Measurements from ENCODE around the gene EEA1.
A peak's percentile ranks its signal among the peaks of the same experiment; 100 is the strongest.
"Not testable (repeated sequence)": the region's sequence is repeated elsewhere in the genome, so short reads cannot be mapped to it uniquely, and the experiment has no call there.

The EEA1 gene

DNA sequence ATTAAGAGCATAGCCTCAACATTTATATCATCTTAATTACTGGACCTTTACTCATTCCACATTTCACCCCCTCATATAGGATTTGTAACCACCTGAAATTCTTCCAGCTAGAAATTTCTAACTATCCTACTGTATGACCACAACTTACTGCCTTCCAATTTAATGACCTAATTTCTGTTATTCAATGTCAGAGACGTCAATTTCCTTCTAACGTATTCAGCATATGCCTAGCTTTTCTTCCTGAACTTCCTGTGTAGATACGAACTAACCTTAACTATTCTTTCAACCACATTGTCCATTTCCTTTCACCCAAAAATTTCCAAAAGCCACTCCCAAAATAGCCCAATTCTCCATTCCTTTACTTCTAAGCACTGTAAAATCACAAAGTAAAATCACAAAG lies 108.0 kb downstream of the EEA1 start:
- no peak overlapping the region for H3K27ac Mint-ChIP-seq
- ATAC-seq (no peak), DNase-seq (ENCODE audit: low spot score in 2 of 2) (no peak)
- no peak overlapping the region for H3K4me3 Mint-ChIP-seq
- H3K4me1 Mint-ChIP-seq, result no peaks in the 10 kb centered on the region
- peaks cover 24% of the 10 kb centered on the region for H3K36me3 Mint-ChIP-seq
- no peaks in the 10 kb centered on the region for H3K9me3 Mint-ChIP-seq

DNA sequence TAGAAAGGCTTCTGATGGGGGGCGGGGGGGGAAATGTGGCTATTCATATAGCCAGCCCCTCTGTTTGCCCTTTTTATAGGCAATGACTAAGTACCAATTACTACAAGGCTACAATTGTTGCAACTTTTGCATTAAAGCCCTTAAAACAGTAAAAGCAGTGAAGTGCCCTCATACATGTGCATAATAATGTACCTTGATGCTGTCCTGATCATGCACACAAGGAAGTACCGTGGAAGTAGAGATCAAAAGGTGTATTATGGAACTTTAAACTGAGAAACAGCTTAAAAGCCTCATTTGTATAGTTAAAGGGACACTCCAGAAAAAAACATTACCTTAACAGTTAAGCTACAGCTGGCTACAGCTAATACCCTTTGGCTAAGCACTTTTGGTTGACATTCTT lies 114.5 kb downstream of the EEA1 start:
- Mint-ChIP-seq H3K27ac (peak overlapping the region; percentile 32), H3K36me3 (peaks cover 73% of the 10 kb centered on the region), H3K9me3 (no peaks in the 10 kb centered on the region), H3K4me3 (no peak overlapping the region), H3K4me1 (no peaks in the 10 kb centered on the region)
- ATAC-seq (no peak), DNase-seq (ENCODE audit: low spot score in 2 of 2) (no peak)

DNA sequence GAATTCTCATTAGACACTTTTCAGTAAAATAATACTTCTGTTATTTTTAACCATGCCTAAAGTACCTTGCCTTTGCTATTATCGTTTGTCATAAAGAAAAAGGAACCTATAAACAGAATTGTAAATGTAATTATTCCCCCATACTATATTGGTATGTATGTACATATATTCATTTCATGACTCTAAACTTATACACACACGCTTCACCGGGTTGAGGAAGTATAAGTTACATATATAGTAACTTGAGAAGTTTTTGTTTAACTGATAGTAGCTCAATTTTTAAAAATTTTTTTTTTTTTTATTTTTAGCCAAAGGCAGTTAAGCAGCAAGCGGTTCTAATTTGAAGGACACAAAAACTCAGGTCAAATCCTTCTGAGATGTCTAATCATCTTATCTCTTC lies 118.7 kb downstream of the EEA1 start:
- DNase-seq (ENCODE audit: low spot score in 2 of 2) (no peak), ATAC-seq (no peak)
- H3K36me3 Mint-ChIP-seq, result peaks cover 68% of the 10 kb centered on the region
- no peak overlapping the region for H3K4me3 Mint-ChIP-seq
- no peaks in the 10 kb centered on the region for H3K9me3 Mint-ChIP-seq
- no peaks in the 10 kb centered on the region for H3K4me1 Mint-ChIP-seq
- no peak overlapping the region for H3K27ac Mint-ChIP-seq

DNA sequence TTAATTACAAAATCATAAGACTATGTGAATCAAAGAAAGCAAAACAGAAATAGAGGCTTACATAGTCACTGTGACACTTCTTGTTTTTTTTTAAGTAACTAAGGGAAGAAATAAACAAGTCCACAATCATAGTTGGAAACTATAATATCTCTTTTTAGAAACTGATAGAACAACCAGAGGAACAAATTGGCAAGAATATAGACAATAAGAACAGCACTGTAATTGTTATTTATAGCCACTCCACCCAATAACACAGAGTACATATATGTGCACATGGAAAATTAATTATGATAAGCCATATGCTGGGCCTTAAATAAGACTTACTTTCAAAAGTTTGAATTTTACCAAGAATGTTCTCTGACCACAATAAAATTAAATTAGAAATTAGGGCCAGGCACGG lies 125.2 kb downstream of the EEA1 start:
- no peaks in the 10 kb centered on the region for H3K9me3 Mint-ChIP-seq
- H3K27ac Mint-ChIP-seq, result no peak overlapping the region
- ATAC-seq, result no peak
- H3K4me1 Mint-ChIP-seq, result no peaks in the 10 kb centered on the region
- H3K4me3 Mint-ChIP-seq, result no peak overlapping the region
- DNase-seq (ENCODE audit: low spot score in 2 of 2), result no peak
- H3K36me3 Mint-ChIP-seq, result peaks cover 56% of the 10 kb centered on the region

- Mint-ChIP-seq H3K36me3 (peaks cover 57% of the 10 kb centered on the region), H3K4me1 (no peaks in the 10 kb centered on the region), H3K4me3 (no peak overlapping the region), H3K27ac (no peak overlapping the region), H3K9me3 (no peaks in the 10 kb centered on the region)
- DNase-seq (ENCODE audit: low spot score in 2 of 2), result no peak
- ATAC-seq, result no peak
Observed at GRCh38 chr12:92802906-92803305, 126.2 kb downstream of the EEA1 start.

GRCh38 chr12:92796650-92797049 lies 132.4 kb downstream of the EEA1 start:
- peaks cover 32% of the 10 kb centered on the region for H3K36me3 Mint-ChIP-seq
- peaks cover 5% of the 10 kb centered on the region for H3K9me3 Mint-ChIP-seq
- peaks cover 7% of the 10 kb centered on the region for H3K4me1 Mint-ChIP-seq
- no peak overlapping the region for H3K27ac Mint-ChIP-seq
- H3K4me3 Mint-ChIP-seq, result no peak overlapping the region
- DNase-seq (ENCODE audit: low spot score in 2 of 2), result no peak
- no peak for ATAC-seq

- DNase-seq (ENCODE audit: low spot score in 2 of 2) (no peak), ATAC-seq (no peak)
- peaks cover 22% of the 10 kb centered on the region for H3K36me3 Mint-ChIP-seq
- H3K27ac Mint-ChIP-seq, result no peak overlapping the region
- no peak overlapping the region for H3K4me3 Mint-ChIP-seq
- H3K9me3 Mint-ChIP-seq, result peaks cover 5% of the 10 kb centered on the region
- H3K4me1 Mint-ChIP-seq, result peaks cover 7% of the 10 kb centered on the region
Observed at GRCh38 chr12:92794814-92795213, 134.3 kb downstream of the EEA1 start.

DNA sequence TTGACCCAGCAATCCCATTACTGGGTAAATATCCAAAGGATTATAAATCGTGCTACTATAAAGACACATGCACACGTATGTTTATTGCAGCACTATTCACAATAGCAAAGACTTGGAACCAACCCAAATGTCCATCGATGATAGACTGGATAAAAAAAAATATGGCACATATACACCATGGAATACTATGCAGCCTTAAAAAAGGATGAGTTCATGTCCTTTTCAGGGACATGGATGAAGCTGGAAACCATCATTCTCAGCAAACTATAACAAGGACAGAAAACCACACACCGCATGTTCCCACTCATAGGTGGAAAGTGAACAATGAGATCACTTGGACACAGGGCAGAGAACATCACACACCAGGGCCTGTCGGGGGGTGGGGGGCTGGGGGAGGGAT lies 134.7 kb downstream of the EEA1 start:
- H3K27ac Mint-ChIP-seq; H3K9me3 Mint-ChIP-seq; H3K4me3 Mint-ChIP-seq; H3K4me1 Mint-ChIP-seq; ATAC-seq; DNase-seq (ENCODE audit: low spot score in 2 of 2): not testable (repeated sequence)
- peaks cover 17% of the 10 kb centered on the region for H3K36me3 Mint-ChIP-seq

DNA sequence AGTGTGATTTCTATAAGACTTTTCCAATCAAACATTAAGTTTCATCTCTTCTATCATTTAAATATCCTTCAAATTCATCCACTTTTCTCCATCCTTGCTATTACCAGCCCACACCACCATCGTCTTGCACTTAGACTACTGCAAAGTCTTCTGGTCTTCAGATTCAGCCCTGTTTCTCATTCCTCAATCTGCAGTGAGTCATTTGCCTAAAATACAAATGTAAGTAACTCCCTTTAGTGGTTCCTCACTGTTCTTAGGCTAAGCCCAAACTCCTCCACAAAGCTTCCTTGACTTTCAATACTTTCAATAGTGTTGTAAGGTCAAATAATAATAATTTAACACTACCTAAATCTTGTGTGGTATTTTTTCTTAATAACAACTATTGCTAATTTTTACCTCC lies 143.1 kb downstream of the EEA1 start:
- Mint-ChIP-seq H3K9me3 (no peaks in the 10 kb centered on the region), H3K36me3 (peaks cover 24% of the 10 kb centered on the region), H3K4me1 (no peaks in the 10 kb centered on the region), H3K4me3 (no peak overlapping the region), H3K27ac (no peak overlapping the region)
- ATAC-seq (no peak), DNase-seq (ENCODE audit: low spot score in 2 of 2) (no peak)

DNA sequence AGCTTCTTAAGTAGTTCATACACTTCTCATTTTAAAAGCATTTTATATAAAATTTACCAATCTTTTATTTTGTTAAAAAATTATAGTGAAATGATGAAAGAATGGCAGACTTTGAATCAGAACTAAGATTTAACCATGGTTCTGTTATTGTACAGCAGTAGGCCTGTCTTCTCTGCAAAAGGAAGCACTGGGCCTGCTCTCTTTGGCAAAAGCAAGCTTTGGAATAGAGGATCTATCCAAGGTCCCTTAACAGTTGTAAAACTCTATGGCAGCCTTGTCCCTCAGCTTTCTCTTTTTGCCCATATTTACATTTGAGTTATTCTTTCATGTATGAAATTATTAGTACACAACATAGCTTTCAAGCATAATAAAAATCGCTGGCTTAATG lies 143.5 kb downstream of the EEA1 start:
- DNase-seq (ENCODE audit: low spot score in 2 of 2) (no peak), ATAC-seq (no peak)
- peaks cover 27% of the 10 kb centered on the region for H3K36me3 Mint-ChIP-seq
- no peaks in the 10 kb centered on the region for H3K9me3 Mint-ChIP-seq
- no peak overlapping the region for H3K27ac Mint-ChIP-seq
- no peaks in the 10 kb centered on the region for H3K4me1 Mint-ChIP-seq
- no peak overlapping the region for H3K4me3 Mint-ChIP-seq

DNA sequence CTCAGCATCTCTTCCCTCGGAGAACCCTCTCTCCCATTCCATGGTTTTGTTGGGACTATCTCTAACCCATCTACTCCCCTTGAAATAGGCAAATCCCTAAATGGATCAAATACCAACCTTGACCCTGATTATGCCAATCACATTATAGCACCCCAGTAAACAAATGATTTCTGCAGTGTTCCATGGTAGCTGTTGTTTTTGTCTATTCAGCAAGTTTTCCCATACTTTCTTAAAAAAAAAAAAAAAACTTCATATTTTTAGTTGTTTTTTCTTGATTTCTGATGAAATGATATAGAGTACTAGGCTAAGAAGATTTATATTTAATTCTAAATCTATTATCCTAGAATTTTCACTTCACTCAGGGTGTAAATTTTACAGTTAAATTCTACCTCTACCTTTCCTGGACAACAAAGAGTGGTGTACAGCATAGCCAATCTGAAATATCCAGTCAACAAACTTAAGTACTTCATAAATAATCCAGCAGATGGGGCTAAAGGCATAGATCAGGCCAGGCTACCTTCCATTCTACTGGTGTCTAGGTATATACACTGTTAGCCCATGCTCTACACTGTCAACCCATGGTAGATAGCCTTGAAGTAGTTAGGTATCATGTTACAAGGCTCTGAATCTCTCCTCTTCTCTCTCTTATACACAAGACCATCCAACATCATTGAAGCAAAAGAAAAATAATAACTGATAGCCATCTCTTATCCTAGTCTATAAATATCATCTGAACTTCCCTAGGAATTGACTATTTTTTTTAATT lies 144.1 kb downstream of the EEA1 start:
- no peak overlapping the region for H3K4me3 Mint-ChIP-seq
- H3K4me1 Mint-ChIP-seq, result no peaks in the 10 kb centered on the region
- H3K27ac Mint-ChIP-seq, result no peak overlapping the region
- H3K9me3 Mint-ChIP-seq, result no peaks in the 10 kb centered on the region
- H3K36me3 Mint-ChIP-seq, result peaks cover 27% of the 10 kb centered on the region
- DNase-seq (ENCODE audit: low spot score in 2 of 2) (no peak), ATAC-seq (peak; percentile 92)

DNA sequence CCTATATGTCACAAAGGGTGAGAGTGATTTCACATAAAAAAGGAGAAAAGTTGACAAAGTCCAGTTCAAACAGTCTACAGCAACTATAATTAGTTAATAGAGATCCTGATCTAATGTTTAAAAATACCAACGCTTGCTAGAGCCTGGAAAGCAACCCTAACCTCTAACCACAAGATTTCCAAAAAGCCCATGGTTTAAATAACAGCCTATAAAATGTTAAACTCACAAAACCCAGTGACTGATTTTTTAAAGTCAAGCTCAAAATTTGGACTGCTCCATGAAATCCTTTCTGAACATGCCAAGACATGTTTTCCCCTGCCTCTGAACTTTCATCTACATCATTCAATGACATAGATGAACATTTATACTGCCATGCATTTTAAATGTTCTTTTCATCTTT lies 144.7 kb downstream of the EEA1 start:
- peak overlapping the region; percentile 26 for H3K27ac Mint-ChIP-seq
- DNase-seq (ENCODE audit: low spot score in 2 of 2) (no peak), ATAC-seq (no peak)
- no peak overlapping the region for H3K4me3 Mint-ChIP-seq
- no peaks in the 10 kb centered on the region for H3K4me1 Mint-ChIP-seq
- H3K9me3 Mint-ChIP-seq, result no peaks in the 10 kb centered on the region
- H3K36me3 Mint-ChIP-seq, result peaks cover 29% of the 10 kb centered on the region

DNA sequence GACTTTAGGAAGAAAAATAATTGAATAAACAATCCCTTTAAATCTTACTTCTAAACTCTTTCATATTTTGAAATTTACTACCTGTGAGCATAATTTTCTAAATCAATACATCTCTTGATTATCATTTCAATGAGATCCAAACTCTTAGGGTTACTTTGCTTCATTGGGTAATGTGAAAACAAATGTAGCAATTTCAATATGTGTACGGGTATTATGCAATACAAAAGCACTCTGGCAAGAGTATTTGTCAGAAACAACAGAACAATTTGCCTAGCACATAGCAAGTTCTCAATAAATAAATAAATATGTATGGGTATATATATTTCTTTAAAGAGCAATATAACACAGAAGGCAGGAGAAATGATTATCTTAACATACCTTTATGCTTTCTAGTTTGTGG lies 149.2 kb downstream of the EEA1 start:
- H3K27ac Mint-ChIP-seq, result no peak overlapping the region
- ATAC-seq (no peak), DNase-seq (ENCODE audit: low spot score in 2 of 2) (no peak)
- H3K4me1 Mint-ChIP-seq, result no peaks in the 10 kb centered on the region
- H3K9me3 Mint-ChIP-seq, result no peaks in the 10 kb centered on the region
- no peak overlapping the region for H3K4me3 Mint-ChIP-seq
- H3K36me3 Mint-ChIP-seq, result peaks cover 58% of the 10 kb centered on the region

DNA sequence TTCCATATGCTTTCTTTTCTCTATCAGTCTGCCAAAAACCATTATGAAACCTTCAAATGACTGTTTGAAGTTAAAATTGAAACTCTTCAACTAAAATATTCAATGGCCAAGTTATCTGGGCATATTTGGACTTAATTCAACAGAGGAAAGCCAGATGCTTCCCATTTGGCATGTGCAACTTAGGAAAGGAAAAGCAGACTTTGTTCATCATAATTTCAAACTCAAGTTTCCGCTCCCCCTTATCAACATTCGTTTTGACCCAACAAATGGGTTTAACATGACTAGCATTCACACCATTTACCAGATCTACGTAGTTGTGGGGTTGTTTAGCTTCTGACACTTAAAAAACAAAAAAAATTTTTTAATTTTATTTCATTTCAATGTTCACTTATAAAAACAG lies 150.6 kb downstream of the EEA1 start:
- H3K27ac Mint-ChIP-seq, result no peak overlapping the region
- no peak for ATAC-seq
- no peaks in the 10 kb centered on the region for H3K4me1 Mint-ChIP-seq
- peaks cover 60% of the 10 kb centered on the region for H3K36me3 Mint-ChIP-seq
- no peak for DNase-seq (ENCODE audit: low spot score in 2 of 2)
- no peaks in the 10 kb centered on the region for H3K9me3 Mint-ChIP-seq
- no peak overlapping the region for H3K4me3 Mint-ChIP-seq

GRCh38 chr12:92775416-92775815 lies 153.7 kb downstream of the EEA1 start:
- ATAC-seq (no peak), DNase-seq (ENCODE audit: low spot score in 2 of 2) (no peak)
- H3K4me3 Mint-ChIP-seq, result no peak overlapping the region
- no peaks in the 10 kb centered on the region for H3K9me3 Mint-ChIP-seq
- no peak overlapping the region for H3K27ac Mint-ChIP-seq
- H3K4me1 Mint-ChIP-seq, result no peaks in the 10 kb centered on the region
- peaks cover 42% of the 10 kb centered on the region for H3K36me3 Mint-ChIP-seq

GRCh38 chr12:92771001-92771400 lies 158.1 kb downstream of the EEA1 start:
- DNase-seq (ENCODE audit: low spot score in 2 of 2), result no peak
- Mint-ChIP-seq H3K27ac (no peak overlapping the region), H3K9me3 (no peaks in the 10 kb centered on the region), H3K36me3 (peaks cover 8% of the 10 kb centered on the region), H3K4me1 (no peaks in the 10 kb centered on the region), H3K4me3 (no peak overlapping the region)
- ATAC-seq, result no peak
